Effector CD8-positive, alpha-beta T cell (primary cell): Measurements from ENCODE around the gene GABRG3.

ENCODE experiments used
- DNase-seq: peaks from one replicate; lab custom pipeline; 2025; lab: John Stamatoyannopoulos, UW

Gene GABRG3

GRCh38 chr15:27414168-27414870 lies 443.3 kb downstream of the GABRG3 start:
- no peak for DNase-seq

GRCh38 chr15:27418726-27419125 lies 447.7 kb downstream of the GABRG3 start:
- no peak for DNase-seq

- DNase-seq: no peak
Measured at GRCh38 chr15:27422997-27423396, 452.0 kb downstream of the GABRG3 start.

- no peak for DNase-seq
Measured at GRCh38 chr15:27426805-27427204, 455.8 kb downstream of the GABRG3 start.

GRCh38 chr15:27427276-27427675 lies 456.3 kb downstream of the GABRG3 start:
- DNase-seq: no peak

- no peak for DNase-seq
Measured at GRCh38 chr15:27428151-27428550, 457.2 kb downstream of the GABRG3 start.

- DNase-seq: no peak
Measured at GRCh38 chr15:27429577-27429976, 458.6 kb downstream of the GABRG3 start.

GRCh38 chr15:27433604-27434003 lies 462.6 kb downstream of the GABRG3 start:
- no peak for DNase-seq

- no peak for DNase-seq
Measured at GRCh38 chr15:27438403-27439375, 467.7 kb downstream of the GABRG3 start.

GRCh38 chr15:27441120-27441519 lies 470.1 kb downstream of the GABRG3 start:
- DNase-seq: no peak

GRCh38 chr15:27448234-27448633 lies 477.3 kb downstream of the GABRG3 start:
- no peak for DNase-seq

GRCh38 chr15:27448986-27449385 lies 478.0 kb downstream of the GABRG3 start:
- no peak for DNase-seq

- DNase-seq: no peak
Measured at GRCh38 chr15:27449941-27450340, 479.0 kb downstream of the GABRG3 start.

- DNase-seq: no peak
Measured at GRCh38 chr15:27454281-27455075, 483.5 kb downstream of the GABRG3 start.

GRCh38 chr15:27456807-27457206 lies 485.8 kb downstream of the GABRG3 start:
- DNase-seq: no peak

- DNase-seq: no peak
Measured at GRCh38 chr15:27457766-27458165, 486.8 kb downstream of the GABRG3 start.

GRCh38 chr15:27458345-27459084 lies 487.5 kb downstream of the GABRG3 start:
- no peak for DNase-seq

GRCh38 chr15:27459836-27460235 lies 488.9 kb downstream of the GABRG3 start:
- DNase-seq: no peak

- no peak for DNase-seq
Measured at GRCh38 chr15:27461181-27461580, 490.2 kb downstream of the GABRG3 start.

GRCh38 chr15:27463525-27464088 lies 492.6 kb downstream of the GABRG3 start:
- DNase-seq: no peak

- DNase-seq: no peak
Measured at GRCh38 chr15:27464941-27465612, 494.1 kb downstream of the GABRG3 start.
